ENCODE data around the gene HAPLN3.

GRCh38 chr15:88913017-88913849, 17.9 kb upstream of the HAPLN3 start, which contains the start of gene MFGE8:
- TF ChIP-seq, protein P1, sequence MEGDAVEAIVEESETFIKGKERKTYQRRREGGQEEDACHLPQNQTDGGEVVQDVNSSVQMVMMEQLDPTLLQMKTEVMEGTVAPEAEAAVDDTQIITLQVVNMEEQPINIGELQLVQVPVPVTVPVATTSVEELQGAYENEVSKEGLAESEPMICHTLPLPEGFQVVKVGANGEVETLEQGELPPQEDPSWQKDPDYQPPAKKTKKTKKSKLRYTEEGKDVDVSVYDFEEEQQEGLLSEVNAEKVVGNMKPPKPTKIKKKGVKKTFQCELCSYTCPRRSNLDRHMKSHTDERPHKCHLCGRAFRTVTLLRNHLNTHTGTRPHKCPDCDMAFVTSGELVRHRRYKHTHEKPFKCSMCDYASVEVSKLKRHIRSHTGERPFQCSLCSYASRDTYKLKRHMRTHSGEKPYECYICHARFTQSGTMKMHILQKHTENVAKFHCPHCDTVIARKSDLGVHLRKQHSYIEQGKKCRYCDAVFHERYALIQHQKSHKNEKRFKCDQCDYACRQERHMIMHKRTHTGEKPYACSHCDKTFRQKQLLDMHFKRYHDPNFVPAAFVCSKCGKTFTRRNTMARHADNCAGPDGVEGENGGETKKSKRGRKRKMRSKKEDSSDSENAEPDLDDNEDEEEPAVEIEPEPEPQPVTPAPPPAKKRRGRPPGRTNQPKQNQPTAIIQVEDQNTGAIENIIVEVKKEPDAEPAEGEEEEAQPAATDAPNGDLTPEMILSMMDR (IDR thresholded peaks at IDR 0.05) = no peak
- no peak for TF ChIP-seq POLR2A (IDR thresholded peaks at IDR 0.05)
